NT2/D1 (cell line): Measurements from ENCODE around the gene RAB3IL1.
"Not testable (repeated sequence)": the region's sequence is repeated elsewhere in the genome, so short reads cannot be mapped to it uniquely, and the experiment has no call there.

Experiments used
- DNase-seq: peaks from one replicate; pipeline ENCODE4 v3.0.0-alpha.2; 2011; ENCODE audit warnings: low read depth, low spot score
- H3K27me3 ChIP-seq: 2 replicates; pipeline ENCODE4 v1.6.0; 2011; ENCODE audit warnings: mild to moderate bottlenecking; ENCODE audit not compliant: insufficient read length, insufficient read depth
- H3K36me3 ChIP-seq: 2 replicates; pipeline ENCODE4 v1.6.1; 2011; ENCODE audit warnings: mild to moderate bottlenecking, low read length, mixed read lengths; ENCODE audit not compliant: insufficient read depth, insufficient read length
- H3K4me1 ChIP-seq: 2 replicates; pipeline ENCODE4 v1.5.1; 2011; ENCODE audit not compliant: insufficient read depth, insufficient read length
- H3K4me3 ChIP-seq: 2 replicates; pipeline ENCODE4 v1.5.1; 2011; ENCODE audit warnings: low read depth; ENCODE audit not compliant: insufficient read length
- H3K9ac ChIP-seq: 2 replicates; pipeline ENCODE4 v1.6.0; 2011; ENCODE audit warnings: low read depth; ENCODE audit not compliant: insufficient read length
- H3K9me3 ChIP-seq: 2 replicates; pipeline ENCODE4 v1.5.1; 2011; ENCODE audit warnings: mild to moderate bottlenecking, low read length; ENCODE audit not compliant: insufficient read depth
- SUZ12 ChIP-seq: IDR thresholded peaks from 2 replicates; pipeline ENCODE4 v1.6.1; 2011; ENCODE audit not compliant: insufficient read length, insufficient read depth; ENCODE audit errors: extremely low read depth
- YY1 ChIP-seq: IDR thresholded peaks from 2 replicates; pipeline ENCODE4 v1.6.1; 2011; ENCODE audit not compliant: insufficient read length, insufficient read depth
- ZNF274 ChIP-seq: IDR thresholded peaks from 2 replicates; pipeline ENCODE4 v1.6.1; 2011; ENCODE audit warnings: mild to moderate bottlenecking, low read depth, low read length

RAB3IL1 gene

GRCh38 chr11:61955422-61956135 lies 38.2 kb upstream of the RAB3IL1 start:
- no peaks in the 10 kb centered on the region for H3K9me3 ChIP-seq
- TF ChIP-seq ZNF274 (no peak), YY1 (no peak), SUZ12 (no peak)
- H3K27me3 ChIP-seq = peaks cover 31% of the 10 kb centered on the region
- peak overlapping the region; percentile 45 for H3K4me3 ChIP-seq
- H3K4me1 ChIP-seq = no peaks in the 10 kb centered on the region
- no peaks in the 10 kb centered on the region for H3K36me3 ChIP-seq
- peak overlapping the region; percentile 80 for H3K9ac ChIP-seq
- no peak for DNase-seq

- no peaks in the 10 kb centered on the region for H3K36me3 ChIP-seq
- H3K27me3 ChIP-seq = peaks cover 31% of the 10 kb centered on the region
- H3K4me3 ChIP-seq = peak overlapping the region; percentile 45
- H3K9ac ChIP-seq = peak overlapping the region; percentile 80
- TF ChIP-seq YY1 = no peak
- no peak for TF ChIP-seq ZNF274
- no peak for TF ChIP-seq SUZ12
- no peak for DNase-seq
- peaks cover 4% of the 10 kb centered on the region for H3K4me1 ChIP-seq
- no peaks in the 10 kb centered on the region for H3K9me3 ChIP-seq
These were observed 37.6 kb upstream of the RAB3IL1 start for GRCh38 chr11:61954851-61955421.

DNA sequence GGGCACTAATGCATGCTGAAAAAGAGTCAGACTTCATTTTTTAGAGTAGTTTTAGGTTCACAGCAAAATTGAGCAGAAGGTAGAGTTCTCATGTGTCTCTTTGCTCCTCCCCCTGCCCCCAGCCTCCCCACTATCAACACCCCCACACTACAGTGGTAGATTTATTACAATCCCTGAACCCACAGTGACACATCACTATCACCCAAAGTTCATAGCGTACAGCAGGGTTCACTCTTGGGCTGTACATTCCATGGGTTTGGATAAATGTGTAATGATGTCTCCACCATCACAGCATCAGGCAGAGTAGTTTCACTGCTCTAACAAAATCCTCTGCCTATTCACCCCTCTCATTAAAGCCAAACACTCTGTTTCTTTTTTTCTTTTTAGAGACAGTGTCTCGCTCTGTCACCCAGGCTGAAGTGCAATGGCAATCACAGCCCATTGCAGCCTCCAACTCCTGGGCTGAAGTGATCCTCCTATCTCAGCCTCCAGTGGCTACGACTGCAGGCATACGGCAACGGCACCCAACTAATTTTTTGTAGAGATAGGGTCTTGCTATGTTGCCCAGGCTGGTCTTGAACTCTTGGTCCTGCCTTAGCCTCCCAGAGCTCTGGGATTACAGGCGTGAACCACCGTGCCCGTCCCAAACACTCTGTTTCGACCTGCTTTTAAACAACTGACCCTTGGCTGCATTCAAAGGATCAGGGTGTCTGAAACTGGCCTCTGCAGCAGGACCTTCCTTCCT lies 36.9 kb upstream of the RAB3IL1 start:
- TF ChIP-seq YY1 (no peak), SUZ12 (no peak), ZNF274 (no peak)
- Histone ChIP-seq H3K4me1 (peaks cover 4% of the 10 kb centered on the region), H3K27me3 (peaks cover 31% of the 10 kb centered on the region), H3K4me3 (no peak overlapping the region), H3K36me3 (no peaks in the 10 kb centered on the region), H3K9me3 (no peaks in the 10 kb centered on the region), H3K9ac (peak overlapping the region; percentile 80)
- no peak for DNase-seq

GRCh38 chr11:61953632-61954031 lies 36.3 kb upstream of the RAB3IL1 start:
- not testable (repeated sequence) for H3K9ac ChIP-seq, H3K9me3 ChIP-seq, DNase-seq, H3K4me1 ChIP-seq, H3K4me3 ChIP-seq, H3K36me3 ChIP-seq
- peaks cover 31% of the 10 kb centered on the region for H3K27me3 ChIP-seq

GRCh38 chr11:61952882-61953281 lies 35.5 kb upstream of the RAB3IL1 start:
- no peak overlapping the region for H3K9ac ChIP-seq
- H3K4me3 ChIP-seq = no peak overlapping the region
- TF ChIP-seq YY1 (no peak), SUZ12 (no peak), ZNF274 (no peak)
- peaks cover 4% of the 10 kb centered on the region for H3K4me1 ChIP-seq
- H3K27me3 ChIP-seq = peaks cover 31% of the 10 kb centered on the region
- H3K9me3 ChIP-seq = no peaks in the 10 kb centered on the region
- no peaks in the 10 kb centered on the region for H3K36me3 ChIP-seq
- DNase-seq = no peak

DNA sequence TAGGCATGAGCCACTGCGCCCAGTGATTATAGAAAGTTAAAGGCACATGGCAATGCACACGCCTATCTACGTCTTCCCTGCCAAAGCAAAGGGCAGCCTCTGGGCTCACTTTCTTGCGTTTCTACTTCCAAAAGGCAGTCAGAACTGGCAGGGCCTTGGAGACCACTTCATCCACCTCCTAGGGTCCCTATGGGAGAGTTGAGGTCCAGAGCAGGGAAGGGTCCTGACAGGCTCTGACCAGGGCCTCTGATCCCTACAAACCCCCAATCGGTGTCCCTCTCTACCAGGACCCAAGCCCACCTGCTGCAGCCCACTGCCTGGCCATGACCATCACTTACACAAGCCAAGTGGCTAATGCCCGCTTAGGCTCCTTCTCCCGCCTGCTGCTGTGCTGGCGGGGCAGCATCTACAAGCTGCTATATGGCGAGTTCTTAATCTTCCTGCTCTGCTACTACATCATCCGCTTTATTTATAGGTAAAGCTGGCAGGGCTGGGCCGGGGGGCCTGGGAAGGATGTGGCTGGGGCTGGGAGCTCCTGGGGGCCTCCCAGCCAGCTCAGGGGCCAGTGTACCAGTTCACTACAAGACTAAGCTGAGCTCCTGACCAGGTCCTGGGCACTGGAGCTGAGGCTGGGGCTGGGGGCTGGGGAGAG lies 34.2 kb upstream of the RAB3IL1 start:
- Histone ChIP-seq H3K36me3 (no peaks in the 10 kb centered on the region), H3K9ac (no peak overlapping the region), H3K4me3 (no peak overlapping the region), H3K9me3 (no peaks in the 10 kb centered on the region), H3K4me1 (peaks cover 7% of the 10 kb centered on the region), H3K27me3 (peaks cover 29% of the 10 kb centered on the region)
- no peak for DNase-seq
- TF ChIP-seq ZNF274 (no peak), SUZ12 (no peak), YY1 (no peak)

DNA sequence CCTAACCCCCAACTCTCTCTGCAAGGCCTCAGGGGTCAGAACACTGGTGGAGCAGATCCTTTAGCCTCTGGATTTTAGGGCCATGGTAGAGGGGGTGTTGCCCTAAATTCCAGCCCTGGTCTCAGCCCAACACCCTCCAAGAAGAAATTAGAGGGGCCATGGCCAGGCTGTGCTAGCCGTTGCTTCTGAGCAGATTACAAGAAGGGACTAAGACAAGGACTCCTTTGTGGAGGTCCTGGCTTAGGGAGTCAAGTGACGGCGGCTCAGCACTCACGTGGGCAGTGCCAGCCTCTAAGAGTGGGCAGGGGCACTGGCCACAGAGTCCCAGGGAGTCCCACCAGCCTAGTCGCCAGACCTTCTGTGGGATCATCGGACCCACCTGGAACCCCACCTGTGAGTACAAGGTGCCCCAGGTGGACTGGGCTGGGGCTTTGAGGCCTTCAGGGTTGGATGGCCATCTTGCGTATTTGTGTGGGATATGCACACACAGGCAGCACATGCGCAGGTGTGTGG lies 32.7 kb upstream of the RAB3IL1 start, which contains the start of gene BEST1:
BEST1 (plus strand) TSS at position 317 of the 513 bp plus-strand sequence. CDS start 1,456 bp downstream, outside the sequence.
- Histone ChIP-seq H3K9ac (no peak within 1 kb of the TSS), H3K27me3 (peaks cover 14% of the 10 kb centered on the region), H3K4me3 (no peak within 1 kb of the TSS), H3K9me3 (no peaks in the 10 kb centered on the region), H3K4me1 (peaks cover 7% of the 10 kb centered on the region), H3K36me3 (no peaks in the 10 kb centered on the region)
- TF ChIP-seq SUZ12 = no peak
- TF ChIP-seq ZNF274 = no peak
- TF ChIP-seq YY1 = no peak
- no peak for DNase-seq
